ENCODE data around the gene TLCD1.

Gene TLCD1

DNA sequence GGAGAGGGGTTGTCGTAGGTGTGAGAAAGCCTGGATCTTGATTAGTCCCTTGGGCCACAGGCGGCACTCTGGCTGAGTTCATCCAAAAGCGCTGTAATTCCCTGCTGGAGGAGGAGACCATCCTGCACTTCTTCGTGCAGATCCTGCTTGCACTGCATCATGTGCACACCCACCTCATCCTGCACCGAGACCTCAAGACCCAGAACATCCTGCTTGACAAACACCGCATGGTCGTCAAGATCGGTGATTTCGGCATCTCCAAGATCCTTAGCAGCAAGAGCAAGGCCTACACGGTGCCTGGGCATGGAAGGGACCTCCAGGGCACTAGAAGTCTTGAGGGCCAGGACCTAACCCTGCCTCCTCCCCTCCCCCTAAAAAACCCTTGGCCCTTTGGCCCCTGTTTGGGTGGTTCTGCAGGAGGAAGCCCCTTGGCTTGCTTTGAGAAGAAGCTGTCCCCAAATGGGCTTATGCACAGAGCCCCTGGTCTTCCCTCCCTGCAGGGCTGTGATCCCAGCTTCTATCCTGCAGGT, 8.7 kb upstream of the TLCD1 start:
- POLR2A ChIA-PET, result interaction anchor here (0.7 to 1.6 kb wide), 5 partner anchors 9 to 108 kb away, joined by 3 to 5 read pairs (median 4); partner anchors contain the start of genes RPL23A and TRAF4

DNA sequence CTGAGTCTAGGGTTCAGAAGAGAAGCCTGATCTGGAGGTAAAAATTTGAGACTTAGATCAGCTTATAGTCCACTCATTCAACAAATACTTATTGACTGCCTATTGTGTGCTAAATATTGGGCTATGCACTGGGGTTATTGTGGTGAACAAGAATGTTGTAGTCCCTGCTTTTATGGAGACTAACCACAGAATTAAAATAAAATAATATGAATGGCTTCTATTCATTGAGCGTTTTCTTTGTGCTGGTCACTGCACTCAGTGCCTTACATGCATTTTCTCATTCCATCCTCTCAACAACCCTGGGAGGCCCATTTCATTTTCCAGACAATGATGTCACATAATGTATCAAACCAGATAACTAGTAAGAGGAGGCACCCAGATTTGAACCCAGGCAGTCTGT, 7.3 kb upstream of the TLCD1 start:
- CTCF ChIA-PET, result interaction anchor here (0.7 to 3.5 kb wide), 3 partner anchors 16 to 310 kb away, joined by 3 to 25 read pairs (median 3); no protein-coding TSS in a partner anchor

More for the DNA sequence above, 8.7 kb upstream of the TLCD1 start:
- no peak for TF ChIP-seq ZNF341 (tag by site-specific recombination; IDR thresholded peaks at IDR 0.05; ENCODE audit: low read depth)
- 0 out of 2 replicates have a peak, but pooled peaks have one; percentile 20 for TF ChIP-seq ZFHX2 (tag by site-specific recombination; conservative IDR thresholded peaks at IDR 0.05)
- TF ChIP-seq, protein P1, sequence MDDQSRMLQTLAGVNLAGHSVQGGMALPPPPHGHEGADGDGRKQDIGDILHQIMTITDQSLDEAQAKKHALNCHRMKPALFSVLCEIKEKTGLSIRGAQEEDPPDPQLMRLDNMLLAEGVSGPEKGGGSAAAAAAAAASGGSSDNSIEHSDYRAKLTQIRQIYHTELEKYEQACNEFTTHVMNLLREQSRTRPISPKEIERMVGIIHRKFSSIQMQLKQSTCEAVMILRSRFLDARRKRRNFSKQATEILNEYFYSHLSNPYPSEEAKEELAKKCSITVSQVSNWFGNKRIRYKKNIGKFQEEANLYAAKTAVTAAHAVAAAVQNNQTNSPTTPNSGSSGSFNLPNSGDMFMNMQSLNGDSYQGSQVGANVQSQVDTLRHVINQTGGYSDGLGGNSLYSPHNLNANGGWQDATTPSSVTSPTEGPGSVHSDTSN (CRISPR knock-in tag; IDR thresholded peaks at IDR 0.05), result no peak
- H3K4me3 ChIP-seq (ENCODE audit: low read depth, low read length), result no peak overlapping the region
- peaks cover 0 to 20% of the 10 kb centered on the region in 2 experiments; a peak in 2 of 3 replicates for H3K36me3 ChIP-seq (ENCODE audit: control insufficient read depth in 2 of 2, insufficient read depth in 1 of 2, low read length in 2 of 2)
- no peaks in the 10 kb centered on the region for H3K4me1 ChIP-seq (ENCODE audit: control insufficient read depth, insufficient read depth, low read length)
- no peaks in the 10 kb centered on the region for H3K9me3 ChIP-seq (ENCODE audit: control insufficient read depth, insufficient read depth, low read depth, low read length)
- no peak overlapping the region for H3K27ac ChIP-seq (ENCODE audit: extremely low read depth, low read depth, low read length)
- CTCF ChIA-PET, result interaction anchor here (0.9 to 3.5 kb wide), 4 partner anchors 8 to 382 kb away, joined by 4 to 25 read pairs (median 6); partner anchors contain the start of gene TLCD1

GRCh38 chr17:28729950-28730330, 3.9 kb upstream of the TLCD1 start:
- Histone ChIP-seq H3K27ac (ENCODE audit: extremely low read depth, low read depth, low read length) (no peak overlapping the region), H3K9me3 (ENCODE audit: control insufficient read depth, insufficient read depth, low read depth, low read length) (no peaks in the 10 kb centered on the region), H3K4me3 (ENCODE audit: low read depth, low read length) (no peak overlapping the region), H3K4me1 (ENCODE audit: control insufficient read depth, insufficient read depth, low read length) (no peaks in the 10 kb centered on the region), H3K36me3 (ENCODE audit: control insufficient read depth in 2 of 2, insufficient read depth in 1 of 2, low read length in 2 of 2) (peaks cover 0 to 4% of the 10 kb centered on the region in 2 experiments; a peak in 2 of 3 replicates)
- ChIA-PET CTCF (interaction anchor here (3.9 to 13.6 kb wide), 3 partner anchors 17 to 170 kb away, joined by 61 to 445 read pairs (median 73); partner anchors contain the start of genes DHRS13, FLOT2 and TRAF4), POLR2A (interaction anchor here (0.6 to 6.7 kb wide), 6 partner anchors 10 to 223 kb away, joined by 3 to 448 read pairs (median 36); partner anchors contain the start of genes PHF12, PROCA1, RPL23A and TRAF4)
- no peak for TF ChIP-seq ZBTB48 (tag by site-specific recombination; IDR thresholded peaks at IDR 0.05)
- TF ChIP-seq ZNF362 (tag by site-specific recombination; IDR thresholded peaks at IDR 0.05), result 0 out of 2 replicates have a peak, but pooled peaks have one; percentile 40

More for the DNA sequence above, 7.3 kb upstream of the TLCD1 start:
- POLR2A ChIA-PET, result interaction anchor here (0.9 to 1.6 kb wide), 3 partner anchors 10 to 88 kb away, joined by 3 to 4 read pairs (median 3); partner anchors contain the start of gene BLTP2
- H3K9me3 ChIP-seq (ENCODE audit: control insufficient read depth, insufficient read depth, low read depth, low read length), result no peaks in the 10 kb centered on the region
- peaks cover 0 to 7% of the 10 kb centered on the region in 2 experiments; a peak in 2 of 3 replicates for H3K36me3 ChIP-seq (ENCODE audit: control insufficient read depth in 2 of 2, insufficient read depth in 1 of 2, low read length in 2 of 2)
- no peak overlapping the region; the same call in 1 of the 2 replicates for H3K27ac ChIP-seq (ENCODE audit: extremely low read depth, low read depth, low read length)
- no peak overlapping the region for H3K4me3 ChIP-seq (ENCODE audit: low read depth, low read length)
- no peaks in the 10 kb centered on the region for H3K4me1 ChIP-seq (ENCODE audit: control insufficient read depth, insufficient read depth, low read length)
- TF ChIP-seq, protein P2, sequence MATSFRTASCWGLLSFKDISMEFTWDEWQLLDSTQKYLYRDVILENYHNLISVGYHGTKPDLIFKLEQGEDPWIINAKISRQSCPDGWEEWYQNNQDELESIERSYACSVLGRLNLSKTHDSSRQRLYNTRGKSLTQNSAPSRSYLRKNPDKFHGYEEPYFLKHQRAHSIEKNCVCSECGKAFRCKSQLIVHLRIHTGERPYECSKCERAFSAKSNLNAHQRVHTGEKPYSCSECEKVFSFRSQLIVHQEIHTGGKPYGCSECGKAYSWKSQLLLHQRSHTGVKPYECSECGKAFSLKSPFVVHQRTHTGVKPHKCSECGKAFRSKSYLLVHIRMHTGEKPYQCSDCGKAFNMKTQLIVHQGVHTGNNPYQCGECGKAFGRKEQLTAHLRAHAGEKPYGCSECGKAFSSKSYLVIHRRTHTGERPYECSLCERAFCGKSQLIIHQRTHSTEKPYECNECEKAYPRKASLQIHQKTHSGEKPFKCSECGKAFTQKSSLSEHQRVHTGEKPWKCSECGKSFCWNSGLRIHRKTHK (tag by site-specific recombination; IDR thresholded peaks at IDR 0.05), result no peak
- TF ChIP-seq ZNF350 (tag by site-specific recombination; IDR thresholded peaks at IDR 0.05) (no peak), ZNF416 (tag by site-specific recombination; IDR thresholded peaks at IDR 0.05) (no peak), ZNF501 (tag by site-specific recombination; IDR thresholded peaks at IDR 0.05) (no peak), ZNF37A (tag by site-specific recombination; IDR thresholded peaks at IDR 0.05) (no peak), ZBTB7A (tag by site-specific recombination; IDR thresholded peaks at IDR 0.05; ENCODE audit: low read depth) (no peak), ZNF768 (tag by site-specific recombination; IDR thresholded peaks at IDR 0.05) (no peak), ZNF138 (tag by site-specific recombination; IDR thresholded peaks at IDR 0.05; ENCODE audit: borderline replicate concordance) (no peak), ZNF660 (tag by site-specific recombination; IDR thresholded peaks at IDR 0.05) (no peak), ZNF521 (tag by site-specific recombination; IDR thresholded peaks at IDR 0.05) (no peak), ZNF544 (tag by site-specific recombination; IDR thresholded peaks at IDR 0.05) (no peak)
- TF ChIP-seq, protein P3, sequence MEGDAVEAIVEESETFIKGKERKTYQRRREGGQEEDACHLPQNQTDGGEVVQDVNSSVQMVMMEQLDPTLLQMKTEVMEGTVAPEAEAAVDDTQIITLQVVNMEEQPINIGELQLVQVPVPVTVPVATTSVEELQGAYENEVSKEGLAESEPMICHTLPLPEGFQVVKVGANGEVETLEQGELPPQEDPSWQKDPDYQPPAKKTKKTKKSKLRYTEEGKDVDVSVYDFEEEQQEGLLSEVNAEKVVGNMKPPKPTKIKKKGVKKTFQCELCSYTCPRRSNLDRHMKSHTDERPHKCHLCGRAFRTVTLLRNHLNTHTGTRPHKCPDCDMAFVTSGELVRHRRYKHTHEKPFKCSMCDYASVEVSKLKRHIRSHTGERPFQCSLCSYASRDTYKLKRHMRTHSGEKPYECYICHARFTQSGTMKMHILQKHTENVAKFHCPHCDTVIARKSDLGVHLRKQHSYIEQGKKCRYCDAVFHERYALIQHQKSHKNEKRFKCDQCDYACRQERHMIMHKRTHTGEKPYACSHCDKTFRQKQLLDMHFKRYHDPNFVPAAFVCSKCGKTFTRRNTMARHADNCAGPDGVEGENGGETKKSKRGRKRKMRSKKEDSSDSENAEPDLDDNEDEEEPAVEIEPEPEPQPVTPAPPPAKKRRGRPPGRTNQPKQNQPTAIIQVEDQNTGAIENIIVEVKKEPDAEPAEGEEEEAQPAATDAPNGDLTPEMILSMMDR (tag by site-specific recombination; IDR thresholded peaks at IDR 0.05), result no peak
